Medulla oblongata (tissue), 1 donor: ENCODE results near the gene ABCC3.

ENCODE experiments used
- DNase-seq: peaks from one replicate; pipeline ENCODE4 v3.0.0-alpha.2; 2015; ENCODE audit errors: extremely low spot score

The ABCC3 gene

GRCh38 chr17:50731575-50732460 is 97.1 kb downstream of the ABCC3 start:
- DNase-seq = no peak

- DNase-seq = no peak
These were observed 100.6 kb downstream of the ABCC3 start for GRCh38 chr17:50735287-50735686.

GRCh38 chr17:50737118-50737698 is 102.5 kb downstream of the ABCC3 start:
- no peak for DNase-seq

- no peak for DNase-seq
These were observed 104.4 kb downstream of the ABCC3 start for GRCh38 chr17:50739098-50739497.
